NCI-H1694 treated with DMSO at 0.1 percent for 48 hours (cell line): ENCODE data around the gene ROBO4.
A peak's percentile ranks its signal among the peaks of the same experiment; 100 is the strongest.

ENCODE experiments used
- DNase-seq: peaks from one replicate; lab custom pipeline; 2025; lab: John Stamatoyannopoulos, UW

Gene ROBO4

GRCh38 chr11:124840666-124841065, 57.0 kb downstream of the ROBO4 start:
- DNase-seq, result no peak

GRCh38 chr11:124839972-124840621, 57.6 kb downstream of the ROBO4 start:
- DNase-seq, result no peak

GRCh38 chr11:124839128-124839971, 58.3 kb downstream of the ROBO4 start:
- no peak for DNase-seq

- no peak for DNase-seq
These were observed 58.9 kb downstream of the ROBO4 start for GRCh38 chr11:124838805-124839127.

- DNase-seq, result peak; percentile 22
These were observed 60.2 kb downstream of the ROBO4 start for GRCh38 chr11:124837491-124837856.

GRCh38 chr11:124835918-124836317, 61.7 kb downstream of the ROBO4 start:
- DNase-seq, result no peak

- no peak for DNase-seq
These were observed 63.0 kb downstream of the ROBO4 start for GRCh38 chr11:124834526-124835180.
